CD1c-positive myeloid dendritic cell (primary cell): ENCODE data around the gene FADS6.
"Not testable (repeated sequence)": the region's sequence is repeated elsewhere in the genome, so short reads cannot be mapped to it uniquely, and the experiment has no call there.

Experiments
- DNase-seq: peaks from one replicate; pipeline ENCODE4 v3.0.0-alpha.2; 2016; ENCODE audit errors: extremely low spot score

FADS6 gene

DNA sequence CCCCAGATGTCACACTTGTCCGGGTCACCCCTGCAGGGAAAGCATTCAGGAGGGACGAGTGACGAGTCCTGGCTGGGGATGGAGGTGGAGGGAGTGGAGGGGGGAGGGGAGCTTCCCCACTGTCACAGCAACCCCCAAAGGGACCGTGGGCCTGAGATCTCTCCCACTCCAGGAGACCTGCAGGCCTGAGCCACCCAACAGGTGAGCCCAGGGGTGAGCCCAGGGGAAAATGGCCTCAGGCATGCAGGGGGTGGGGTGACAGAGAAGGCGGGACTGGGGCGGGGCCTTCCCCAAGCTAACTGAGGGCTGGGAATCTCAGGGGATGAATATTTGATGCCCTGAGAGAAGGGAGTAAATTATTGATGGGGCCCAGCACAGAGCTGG is 27.2 kb upstream of the FADS6 start:
- DNase-seq: no peak

- DNase-seq: no peak
Observed at GRCh38 chr17:74920306-74920620, 26.8 kb upstream of the FADS6 start.

- no peak for DNase-seq
Observed at GRCh38 chr17:74919440-74920305, 26.2 kb upstream of the FADS6 start.

DNA sequence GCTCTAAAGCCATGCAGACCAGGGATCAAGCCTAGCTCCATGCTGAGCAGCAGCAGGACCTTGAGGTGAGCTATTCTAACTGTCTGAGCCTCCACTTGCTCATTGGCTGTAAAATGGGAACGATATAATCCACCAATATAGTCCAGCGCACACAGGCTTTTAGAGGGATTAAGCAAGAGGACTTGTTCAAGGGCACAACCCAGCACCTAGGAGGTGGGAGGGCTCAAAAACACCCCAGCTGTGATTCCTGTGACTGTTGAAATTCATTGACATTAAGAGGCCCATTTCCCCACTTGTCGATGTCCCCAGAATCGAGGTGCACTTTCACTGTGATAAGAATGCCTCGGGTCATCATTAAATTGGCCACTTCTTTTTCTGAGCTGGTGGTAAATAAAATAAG is 25.5 kb upstream of the FADS6 start:
- DNase-seq: no peak

DNA sequence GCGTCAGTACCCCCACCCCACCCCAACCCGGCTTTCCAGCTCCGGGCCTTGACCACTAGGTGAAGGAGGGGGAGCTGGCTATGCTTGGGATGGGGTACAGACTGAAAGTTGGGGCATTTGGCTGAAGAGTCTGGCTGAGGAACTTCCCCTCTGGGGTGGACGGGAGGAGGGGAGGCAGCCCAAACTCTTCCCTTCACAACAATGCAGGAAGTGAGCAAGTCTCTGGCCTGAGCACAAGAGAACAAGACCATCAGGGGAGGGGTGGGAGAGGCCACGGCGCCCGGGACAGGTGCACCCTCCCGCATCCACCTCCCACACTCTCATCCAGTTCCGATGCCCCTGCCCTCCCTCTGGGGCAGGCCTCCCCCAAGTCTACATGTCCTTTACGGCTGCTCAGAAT is 24.0 kb upstream of the FADS6 start:
- peak; percentile 46 for DNase-seq

GRCh38 chr17:74916851-74917199 is 23.4 kb upstream of the FADS6 start:
- no peak for DNase-seq

- DNase-seq: no peak
Observed at GRCh38 chr17:74916136-74916850, 22.9 kb upstream of the FADS6 start.

GRCh38 chr17:74911423-74911822 is 18.0 kb upstream of the FADS6 start:
- not testable (repeated sequence) for DNase-seq

DNA sequence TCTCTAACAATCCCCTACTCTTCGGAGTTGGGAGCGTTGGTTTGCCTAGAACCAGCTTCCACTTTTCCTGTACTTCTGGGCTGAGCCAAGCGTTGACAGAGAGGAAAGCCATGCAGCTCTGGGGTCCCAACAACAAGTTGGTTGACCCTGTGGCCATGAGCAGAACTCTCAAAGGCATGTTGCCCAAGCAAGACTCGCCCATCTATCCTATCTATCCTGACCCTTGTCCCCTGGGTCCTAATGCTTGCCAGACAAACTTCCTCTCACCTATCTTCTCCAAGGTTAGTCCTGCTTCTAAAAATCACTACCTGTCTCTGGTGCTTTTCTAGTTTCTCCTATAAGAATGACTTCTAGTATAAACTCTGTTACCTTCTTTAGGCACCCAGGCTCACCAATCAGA is 15.7 kb upstream of the FADS6 start:
- DNase-seq: not testable (repeated sequence)

DNA sequence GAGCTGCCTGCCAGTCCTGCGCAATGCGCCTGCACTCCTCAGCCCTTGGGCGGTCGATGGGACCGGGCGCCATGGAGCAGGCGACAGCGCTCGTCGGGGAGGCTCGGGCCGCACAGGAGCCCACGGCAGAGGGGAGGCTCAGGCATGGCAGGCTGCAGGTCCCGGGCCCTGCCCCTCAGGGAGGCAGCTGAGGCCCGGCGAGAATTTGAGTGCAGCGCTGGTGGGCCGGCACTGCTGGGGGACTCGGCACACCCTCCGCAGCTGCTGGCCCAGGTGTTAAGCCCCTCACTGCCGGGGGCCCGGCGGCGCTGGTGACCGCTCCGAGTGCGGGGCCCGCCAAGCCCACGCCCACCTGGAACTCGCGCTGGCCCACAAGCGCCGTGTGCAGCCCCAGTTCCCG is 13.6 kb upstream of the FADS6 start:
- no peak for DNase-seq

GRCh38 chr17:74906214-74906793 is 12.9 kb upstream of the FADS6 start:
- not testable (repeated sequence) for DNase-seq

- no peak for DNase-seq
Observed at GRCh38 chr17:74904687-74905409, 11.4 kb upstream of the FADS6 start.

DNA sequence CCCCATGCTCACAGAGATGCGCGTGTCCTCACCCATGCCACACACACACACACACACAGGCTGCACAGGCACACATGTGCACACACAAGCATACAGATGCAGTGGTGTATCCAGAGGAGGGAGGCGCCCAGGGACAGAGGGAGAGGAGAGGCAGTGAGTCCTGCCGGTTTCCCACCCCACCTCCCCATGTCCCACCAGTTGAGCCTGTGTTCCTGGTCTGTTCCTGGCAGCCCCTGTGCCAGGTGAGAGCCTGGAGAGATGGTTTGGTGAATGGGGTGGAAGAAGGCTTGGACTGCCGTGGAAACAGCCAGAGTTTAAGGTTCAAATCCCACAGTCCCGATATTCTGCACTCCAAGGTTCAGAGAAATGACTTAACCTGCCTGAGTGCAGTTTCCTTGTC is 10.2 kb upstream of the FADS6 start:
- no peak for DNase-seq

- no peak for DNase-seq
Observed at GRCh38 chr17:74903034-74903433, 9.6 kb upstream of the FADS6 start.

- DNase-seq: no peak
Observed at GRCh38 chr17:74901353-74902135, 8.1 kb upstream of the FADS6 start.

DNA sequence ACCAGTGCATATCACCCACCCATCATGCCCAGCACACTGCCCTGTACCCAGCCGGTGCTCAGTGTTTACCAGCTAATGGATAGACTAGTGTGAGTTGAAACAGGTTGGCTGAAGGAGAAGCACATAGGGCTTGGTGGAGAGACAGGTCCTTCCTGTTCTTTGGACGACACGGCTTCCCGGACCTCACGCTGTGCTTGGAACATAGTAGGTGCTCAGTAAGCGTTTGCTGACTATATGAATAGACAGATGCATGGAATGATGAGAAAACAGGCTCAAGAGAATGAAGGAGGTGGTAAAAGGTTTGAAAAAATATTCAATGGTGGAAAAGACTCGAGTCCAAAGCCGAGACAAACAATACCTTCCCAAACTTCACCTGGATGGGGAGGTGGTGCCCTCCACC is 6.8 kb upstream of the FADS6 start:
- no peak for DNase-seq

GRCh38 chr17:74898376-74898946 is 5.0 kb upstream of the FADS6 start:
- no peak for DNase-seq

- DNase-seq: no peak
Observed at GRCh38 chr17:74893936-74894671, 671 bp upstream of the FADS6 start.

- no peak for DNase-seq
Observed at GRCh38 chr17:74892013-74892841, 1.2 kb downstream of the FADS6 start.

DNA sequence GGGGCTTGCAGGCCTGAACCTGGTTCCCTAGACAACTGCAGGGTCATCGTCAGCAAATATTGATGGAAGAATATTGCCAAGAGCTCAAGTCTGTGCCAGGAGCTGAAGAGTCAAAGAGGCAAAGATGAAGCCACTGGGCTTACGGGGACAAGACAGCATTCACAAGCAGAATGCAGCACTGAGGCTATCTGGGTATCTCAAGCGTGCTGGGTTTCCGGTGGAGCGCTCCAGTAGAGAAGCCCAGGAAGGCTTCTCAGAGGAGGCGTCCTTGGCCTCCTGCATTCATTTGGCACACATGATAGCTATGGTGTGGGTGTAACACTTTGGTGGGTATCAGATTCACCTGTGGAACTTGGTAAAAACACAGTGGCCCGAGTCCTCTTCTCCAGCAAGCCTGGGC is 2.9 kb downstream of the FADS6 start:
- DNase-seq: no peak
